DOHH2 (cell line): ENCODE measurements around the gene BTBD2.

Experiments
- EZH2phosphoT487 ChIP-seq: fragments of 200-600 bp; sonication (generic); IDR thresholded peaks from 2 replicates; pipeline ENCODE4 v1.6.1; 2017; ENCODE audit warnings: borderline replicate concordance, mild to moderate bottlenecking, antibody characterized with exemption, low read length, moderate library complexity, mixed read lengths
- TF ChIP-seq, protein P1 (sequence below): fragments of 200-600 bp; sonication (generic); IDR thresholded peaks from one replicate; pipeline ENCODE4 v1.5.1; 2014; ENCODE audit warnings: antibody characterized with exemption, mild to moderate bottlenecking, low read depth, low read length; ENCODE audit not compliant: poor library complexity, severe bottlenecking

DNA sequence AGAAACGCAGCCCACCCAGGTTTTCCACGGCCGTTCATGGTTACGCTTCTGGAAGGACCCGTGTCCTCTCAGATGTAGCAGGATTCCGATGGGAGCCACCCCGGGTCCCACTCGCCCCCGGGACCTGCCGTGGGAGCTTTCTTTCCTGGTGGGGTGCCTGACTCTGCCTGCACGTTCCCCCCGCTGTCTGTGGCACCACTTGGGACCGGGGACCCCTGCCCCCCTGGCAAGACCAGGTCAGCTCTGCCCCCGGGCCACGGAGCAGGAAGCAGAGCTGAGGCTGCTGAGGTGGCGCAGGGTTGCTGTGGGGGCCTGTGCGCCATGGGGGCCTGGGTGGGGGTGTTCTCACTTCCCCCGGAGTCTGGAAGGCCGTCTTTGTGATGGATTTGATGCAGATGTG, 62.5 kb downstream of the BTBD2 start:
- TF ChIP-seq, protein P1, sequence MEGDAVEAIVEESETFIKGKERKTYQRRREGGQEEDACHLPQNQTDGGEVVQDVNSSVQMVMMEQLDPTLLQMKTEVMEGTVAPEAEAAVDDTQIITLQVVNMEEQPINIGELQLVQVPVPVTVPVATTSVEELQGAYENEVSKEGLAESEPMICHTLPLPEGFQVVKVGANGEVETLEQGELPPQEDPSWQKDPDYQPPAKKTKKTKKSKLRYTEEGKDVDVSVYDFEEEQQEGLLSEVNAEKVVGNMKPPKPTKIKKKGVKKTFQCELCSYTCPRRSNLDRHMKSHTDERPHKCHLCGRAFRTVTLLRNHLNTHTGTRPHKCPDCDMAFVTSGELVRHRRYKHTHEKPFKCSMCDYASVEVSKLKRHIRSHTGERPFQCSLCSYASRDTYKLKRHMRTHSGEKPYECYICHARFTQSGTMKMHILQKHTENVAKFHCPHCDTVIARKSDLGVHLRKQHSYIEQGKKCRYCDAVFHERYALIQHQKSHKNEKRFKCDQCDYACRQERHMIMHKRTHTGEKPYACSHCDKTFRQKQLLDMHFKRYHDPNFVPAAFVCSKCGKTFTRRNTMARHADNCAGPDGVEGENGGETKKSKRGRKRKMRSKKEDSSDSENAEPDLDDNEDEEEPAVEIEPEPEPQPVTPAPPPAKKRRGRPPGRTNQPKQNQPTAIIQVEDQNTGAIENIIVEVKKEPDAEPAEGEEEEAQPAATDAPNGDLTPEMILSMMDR: no peak
- TF ChIP-seq EZH2phosphoT487: no peak
